ENCODE data around the gene PRKAR1B. TPM values are rescaled to one million over a fixed set of nuclear protein-coding genes. Genes with fewer than 3 reads are reported as not detected.

PRKAR1B gene
- total and polyA plus RNA-seq, 4 experiments from 2014 or later = 6.5 to 16.6 (median 13.7) TPM

GRCh38 chr7:772005-772294 lies 44.9 kb upstream of the PRKAR1B start:
- H3K27me3 ChIP-seq (ENCODE audit: insufficient read depth, low read length) = no peaks in the 10 kb centered on the region
- DNase-seq = no peak
- Mint-ChIP-seq H3K36me3 (peaks cover 7 to 14% of the 10 kb centered on the region in 2 donors), H3K4me1 (peaks cover 0 to 2% (median 0%) of the 10 kb centered on the region in 4 donors), H3K4me3 (no peak overlapping the region), H3K27ac (peak overlapping the region in 1 of 7 donors; percentile 22), H3K9me3 (no peaks in the 10 kb centered on the region), H3K27me3 (no peaks in the 10 kb centered on the region)
- ChIA-PET CTCF (ENCODE audit: partially characterized antibody) (interaction anchor here (1.1 to 1.7 kb wide), 2 partner anchors 439 to 450 kb away, joined by 3 to 7 read pairs; no protein-coding TSS in a partner anchor), POLR2A (ENCODE audit: partially characterized antibody) (no interaction called here)
- peaks cover 7% of the 10 kb centered on the region for H3K36me3 ChIP-seq (ENCODE audit: insufficient read depth, low read length)
- H3K27ac ChIP-seq (ENCODE audit: low read depth, low read length) = no peak overlapping the region
- no peaks in the 10 kb centered on the region for H3K4me1 ChIP-seq (ENCODE audit: insufficient read depth, low read length)
- no peaks in the 10 kb centered on the region for H3K9me3 ChIP-seq (ENCODE audit: control insufficient read depth in 1 of 2, low read length in 2 of 2)
- intact Hi-C loops (cut with micrococcal nuclease) = no loop called here
- H3K4me3 ChIP-seq (ENCODE audit: low read length in 2 of 2) = no peak overlapping the region

- no peaks in the 10 kb centered on the region for H3K9me3 Mint-ChIP-seq
- ChIA-PET POLR2A (ENCODE audit: partially characterized antibody) (no interaction called here), CTCF (ENCODE audit: partially characterized antibody) (interaction anchor here (1.1 to 1.7 kb wide), 2 partner anchors 438 to 449 kb away, joined by 3 to 7 read pairs; no protein-coding TSS in a partner anchor)
- H3K4me1 Mint-ChIP-seq = peaks cover 0 to 2% (median 0%) of the 10 kb centered on the region in 4 donors
- intact Hi-C loops (cut with micrococcal nuclease) = no loop called here
- Histone ChIP-seq H3K36me3 (ENCODE audit: insufficient read depth, low read length) (peaks cover 7% of the 10 kb centered on the region), H3K27me3 (ENCODE audit: insufficient read depth, low read length) (no peaks in the 10 kb centered on the region), H3K27ac (ENCODE audit: low read depth, low read length) (no peak overlapping the region), H3K9me3 (ENCODE audit: control insufficient read depth in 1 of 2, low read length in 2 of 2) (no peaks in the 10 kb centered on the region), H3K4me1 (ENCODE audit: insufficient read depth, low read length) (no peaks in the 10 kb centered on the region), H3K4me3 (ENCODE audit: low read length in 2 of 2) (no peak overlapping the region)
- no peaks in the 10 kb centered on the region for H3K27me3 Mint-ChIP-seq
- H3K4me3 Mint-ChIP-seq = no peak overlapping the region
- peaks cover 6 to 16% of the 10 kb centered on the region in 2 donors for H3K36me3 Mint-ChIP-seq
- no peak for DNase-seq
- peak overlapping the region in 1 of 7 donors; percentile 22 for H3K27ac Mint-ChIP-seq
Measured at GRCh38 chr7:771234-772004, 44.3 kb upstream of the PRKAR1B start.

GRCh38 chr7:770741-771166 lies 43.7 kb upstream of the PRKAR1B start:
- ChIA-PET CTCF (ENCODE audit: partially characterized antibody) (interaction anchor here (1.7 kb wide), 1 partner anchor 449 kb away, joined by 7 read pairs; no protein-coding TSS in a partner anchor), POLR2A (ENCODE audit: partially characterized antibody) (no interaction called here)
- Histone ChIP-seq H3K9me3 (ENCODE audit: control insufficient read depth in 1 of 2, low read length in 2 of 2) (no peaks in the 10 kb centered on the region), H3K27ac (ENCODE audit: low read depth, low read length) (no peak overlapping the region), H3K4me3 (ENCODE audit: low read length in 2 of 2) (no peak overlapping the region), H3K4me1 (ENCODE audit: insufficient read depth, low read length) (no peaks in the 10 kb centered on the region), H3K27me3 (ENCODE audit: insufficient read depth, low read length) (no peaks in the 10 kb centered on the region), H3K36me3 (ENCODE audit: insufficient read depth, low read length) (peaks cover 7% of the 10 kb centered on the region)
- intact Hi-C loops (cut with micrococcal nuclease) = no loop called here
- Mint-ChIP-seq H3K4me1 (peaks cover 0 to 2% (median 0%) of the 10 kb centered on the region in 4 donors), H3K27ac (no peak overlapping the region), H3K9me3 (no peaks in the 10 kb centered on the region), H3K4me3 (no peak overlapping the region), H3K36me3 (peaks cover 8 to 16% of the 10 kb centered on the region in 2 donors), H3K27me3 (no peaks in the 10 kb centered on the region)
- DNase-seq = no peak

- Mint-ChIP-seq H3K27ac (no peak overlapping the region), H3K27me3 (no peaks in the 10 kb centered on the region), H3K4me3 (no peak overlapping the region), H3K9me3 (no peaks in the 10 kb centered on the region), H3K36me3 (peaks cover 8 to 14% of the 10 kb centered on the region in 2 donors), H3K4me1 (peaks cover 0 to 2% (median 0%) of the 10 kb centered on the region in 4 donors)
- no peaks in the 10 kb centered on the region for H3K4me1 ChIP-seq (ENCODE audit: insufficient read depth, low read length)
- CTCF ChIA-PET (ENCODE audit: partially characterized antibody) = no interaction called here
- no peak overlapping the region for H3K4me3 ChIP-seq (ENCODE audit: low read length in 2 of 2)
- intact Hi-C loops (cut with micrococcal nuclease) = no loop called here
- peaks cover 3% of the 10 kb centered on the region for H3K36me3 ChIP-seq (ENCODE audit: insufficient read depth, low read length)
- POLR2A ChIA-PET (ENCODE audit: partially characterized antibody) = no interaction called here
- DNase-seq = no peak
- H3K9me3 ChIP-seq (ENCODE audit: control insufficient read depth in 1 of 2, low read length in 2 of 2) = no peaks in the 10 kb centered on the region
- no peak overlapping the region for H3K27ac ChIP-seq (ENCODE audit: low read depth, low read length)
- no peaks in the 10 kb centered on the region for H3K27me3 ChIP-seq (ENCODE audit: insufficient read depth, low read length)
Measured at GRCh38 chr7:770336-770735, 43.3 kb upstream of the PRKAR1B start.

- peak overlapping the region in 2 of 7 donors; percentile 19 to 42 for H3K27ac Mint-ChIP-seq
- Histone ChIP-seq H3K36me3 (ENCODE audit: insufficient read depth, low read length) (peaks cover 5% of the 10 kb centered on the region), H3K9me3 (ENCODE audit: control insufficient read depth in 1 of 2, low read length in 2 of 2) (no peaks in the 10 kb centered on the region), H3K4me3 (ENCODE audit: low read length in 2 of 2) (no peak overlapping the region), H3K27ac (ENCODE audit: low read depth, low read length) (no peak overlapping the region), H3K27me3 (ENCODE audit: insufficient read depth, low read length) (no peaks in the 10 kb centered on the region), H3K4me1 (ENCODE audit: insufficient read depth, low read length) (no peaks in the 10 kb centered on the region)
- DNase-seq = no peak
- no peak overlapping the region for H3K4me3 Mint-ChIP-seq
- CTCF ChIA-PET (ENCODE audit: partially characterized antibody) = no interaction called here
- intact Hi-C loops (cut with micrococcal nuclease) = no loop called here
- H3K9me3 Mint-ChIP-seq = no peaks in the 10 kb centered on the region
- POLR2A ChIA-PET (ENCODE audit: partially characterized antibody) = no interaction called here
- H3K27me3 Mint-ChIP-seq = no peaks in the 10 kb centered on the region
- peaks cover 8 to 23% of the 10 kb centered on the region in 2 donors for H3K36me3 Mint-ChIP-seq
- peaks cover 0 to 2% (median 0%) of the 10 kb centered on the region in 4 donors for H3K4me1 Mint-ChIP-seq
Measured at GRCh38 chr7:768881-769504, 41.9 kb upstream of the PRKAR1B start.

- H3K27ac Mint-ChIP-seq = peak overlapping the region in 1 of 7 donors; percentile 54
- no peaks in the 10 kb centered on the region for H3K27me3 Mint-ChIP-seq
- peaks cover 8 to 24% of the 10 kb centered on the region in 2 donors for H3K36me3 Mint-ChIP-seq
- Histone ChIP-seq H3K4me3 (ENCODE audit: low read length in 2 of 2) (no peak overlapping the region), H3K4me1 (ENCODE audit: insufficient read depth, low read length) (no peaks in the 10 kb centered on the region), H3K36me3 (ENCODE audit: insufficient read depth, low read length) (peaks cover 14% of the 10 kb centered on the region), H3K9me3 (ENCODE audit: control insufficient read depth in 1 of 2, low read length in 2 of 2) (no peaks in the 10 kb centered on the region), H3K27me3 (ENCODE audit: insufficient read depth, low read length) (no peaks in the 10 kb centered on the region), H3K27ac (ENCODE audit: low read depth, low read length) (no peak overlapping the region)
- DNase-seq = peak in 1 of 5 donors; percentile 17
- H3K9me3 Mint-ChIP-seq = no peaks in the 10 kb centered on the region
- ChIA-PET CTCF (ENCODE audit: partially characterized antibody) (interaction anchor here (1.6 kb wide), 1 partner anchor 450 kb away, joined by 3 read pairs; no protein-coding TSS in a partner anchor), POLR2A (ENCODE audit: partially characterized antibody) (no interaction called here)
- peak overlapping the region in 1 of 8 donors; percentile 66 for H3K4me3 Mint-ChIP-seq
- intact Hi-C loops (cut with micrococcal nuclease) = no loop called here
- H3K4me1 Mint-ChIP-seq = peaks cover 0 to 2% (median 0%) of the 10 kb centered on the region in 4 donors
Measured at GRCh38 chr7:767941-768731, 41.1 kb upstream of the PRKAR1B start.

- CTCF ChIA-PET (ENCODE audit: partially characterized antibody) = interaction anchor here (0.6 to 1.6 kb wide), 2 partner anchors 16 to 449 kb away, joined by 3 read pairs; no protein-coding TSS in a partner anchor
- Mint-ChIP-seq H3K27ac (peak overlapping the region in 1 of 7 donors; percentile 5), H3K9me3 (no peaks in the 10 kb centered on the region), H3K36me3 (peaks cover 8 to 24% of the 10 kb centered on the region in 2 donors), H3K4me1 (peaks cover 0 to 2% (median 0%) of the 10 kb centered on the region in 4 donors), H3K4me3 (peak overlapping the region in 1 of 8 donors; percentile 51), H3K27me3 (no peaks in the 10 kb centered on the region)
- POLR2A ChIA-PET (ENCODE audit: partially characterized antibody) = no interaction called here
- no peaks in the 10 kb centered on the region for H3K4me1 ChIP-seq (ENCODE audit: insufficient read depth, low read length)
- no peak overlapping the region for H3K4me3 ChIP-seq (ENCODE audit: low read length in 2 of 2)
- H3K36me3 ChIP-seq (ENCODE audit: insufficient read depth, low read length) = peaks cover 18% of the 10 kb centered on the region
- no peaks in the 10 kb centered on the region for H3K27me3 ChIP-seq (ENCODE audit: insufficient read depth, low read length)
- no peaks in the 10 kb centered on the region for H3K9me3 ChIP-seq (ENCODE audit: control insufficient read depth in 1 of 2, low read length in 2 of 2)
- intact Hi-C loops (cut with micrococcal nuclease) = no loop called here
- H3K27ac ChIP-seq (ENCODE audit: low read depth, low read length) = no peak overlapping the region
- no peak for DNase-seq
Measured at GRCh38 chr7:767580-767940, 40.5 kb upstream of the PRKAR1B start.

Data from CD4-positive, alpha-beta memory T cell (primary cell).